Keratinocyte (primary cell): ENCODE results near the gene TMEM52. TPM values are rescaled to one million over a fixed set of nuclear protein-coding genes. Genes with fewer than 3 reads are reported as not detected.

ENCODE experiments used
- DNase-seq: peaks from one replicate; pipeline ENCODE4 v3.0.0-alpha.2; 2011; ENCODE audit warnings: low read depth, missing footprints, low spot score
- FAIRE-seq: peaks from 2 replicates; lab custom pipeline; 2011; peaks lifted over from hg19 to GRCh38; lab: Jason Lieb, UNC
- H2AFZ ChIP-seq: 2 replicates; pipeline ENCODE4 v1.6.0; 2012; ENCODE audit warnings: low read length, control low read depth, inconsistent platforms; ENCODE audit not compliant: control insufficient read depth
- H3K27ac ChIP-seq: 2 replicates; pipeline ENCODE4 v1.5.1; 2011; ENCODE audit warnings: low read length; ENCODE audit not compliant: control insufficient read depth, insufficient read depth
- H3K27me3 ChIP-seq: 3 replicates; pipeline ENCODE4 v1.6.0; 2011; ENCODE audit warnings: low read length; ENCODE audit not compliant: control insufficient read depth, insufficient read depth; ENCODE audit errors: extremely low read depth
- H3K36me3 ChIP-seq, 2 experiments: 2 replicates in 1 of 2; 3 replicates in 1 of 2; pipeline ENCODE4 v1.5.1; 2011; ENCODE audit warnings: low read length in 2 of 2, mild to moderate bottlenecking in 1 of 2; ENCODE audit not compliant: control insufficient read depth in 2 of 2, insufficient read depth in 2 of 2; ENCODE audit errors: extremely low read depth in 1 of 2
- H3K4me1 ChIP-seq: 3 replicates; pipeline ENCODE4 v1.5.1; 2011; ENCODE audit warnings: low read length; ENCODE audit not compliant: control insufficient read depth, insufficient read depth; ENCODE audit errors: extremely low read depth
- H3K4me2 ChIP-seq: 3 replicates; pipeline ENCODE4 v1.6.0; 2011; ENCODE audit warnings: low read depth, low read length; ENCODE audit not compliant: control insufficient read depth, insufficient read depth; ENCODE audit errors: extremely low read depth
- H3K4me3 ChIP-seq, 3 experiments: fragments of 200-600 bp in 1 of 3; sonication (generic) in 1 of 3; 2 replicates in 2 of 3; 3 replicates in 1 of 3; pipeline ENCODE4 v1.5.1; 2011 to 2016; ENCODE audit warnings: low read length in 3 of 3, mild to moderate bottlenecking in 3 of 3, control low read depth in 2 of 3, inconsistent platforms in 1 of 3, low read depth in 1 of 3, mixed read lengths in 1 of 3, mixed run types in 1 of 3, moderate library complexity in 1 of 3; ENCODE audit not compliant: control insufficient read depth in 2 of 3, insufficient read depth in 2 of 3; ENCODE audit errors: extremely low read depth in 1 of 3
- H3K79me2 ChIP-seq: 2 replicates; pipeline ENCODE4 v1.6.0; 2012; ENCODE audit warnings: low read length; ENCODE audit not compliant: control insufficient read depth, insufficient read depth
- H3K9ac ChIP-seq: 3 replicates; pipeline ENCODE4 v1.6.0; 2011; ENCODE audit warnings: low read length; ENCODE audit not compliant: control insufficient read depth, insufficient read depth; ENCODE audit errors: extremely low read depth
- H3K9me1 ChIP-seq: 3 replicates; pipeline ENCODE4 v1.6.0; 2011; ENCODE audit warnings: low read length; ENCODE audit not compliant: control insufficient read depth, insufficient read depth; ENCODE audit errors: extremely low read depth
- H3K9me3 ChIP-seq: 2 replicates; pipeline ENCODE4 v1.5.1; 2012; ENCODE audit warnings: low read depth, low read length; ENCODE audit not compliant: control insufficient read depth
- H4K20me1 ChIP-seq: 3 replicates; pipeline ENCODE4 v1.6.0; 2011; ENCODE audit warnings: low read length; ENCODE audit not compliant: control insufficient read depth, insufficient read depth; ENCODE audit errors: extremely low read depth
- CTCF ChIP-seq, 3 experiments: IDR thresholded peaks in 1 of 3; conservative IDR thresholded peaks in 1 of 3; optimal IDR thresholded peaks in 1 of 3; 2 replicates in 2 of 3; 3 replicates in 1 of 3; pipeline versions ENCODE3 to v1.5.1; 2011; ENCODE audit warnings: low read length in 3 of 3, mild to moderate bottlenecking in 3 of 3, moderate library complexity in 2 of 3, control low read depth in 1 of 3, inconsistent platforms in 1 of 3; ENCODE audit not compliant: insufficient read depth in 2 of 3; ENCODE audit errors: extremely low read depth in 1 of 3
- EZH2 ChIP-seq: IDR thresholded peaks from one replicate; pipeline ENCODE4 v1.6.1; 2012; ENCODE audit warnings: inconsistent platforms, mild to moderate bottlenecking, low read length, moderate library complexity
- dilution Hi-C: fragments of 300-500 bp; cut with MboI; formaldehyde crosslinking; loops from one replicate; pipeline ENCODE4 v1.7.0; 2020; ENCODE audit warnings: low sequenced_read_pairs; ENCODE audit not compliant: extremely low pct_ligation_motif_present
- polyA plus RNA-seq, 5 experiments: library from polyadenylated mRNA; depleted of rRNA in 3 of 5; stranded (reverse) in 3 of 5; stranded (forward) in 1 of 5; unstranded in 1 of 5; fragments of >200 nt; gene quantifications; 1 replicate in 1 of 5; 2 replicates in 3 of 5; 3 replicates in 1 of 5; pipeline versions ENCODE4 v1.2.1 to v1.2.3, GENCODE V29; 2011 to 2012; ENCODE audit warnings: missing spikeins in 2 of 5, low read depth in 1 of 5, low replicate concordance in 1 of 5

Gene TMEM52
- polyA plus RNA-seq, 1 donor (not counting 4 experiments of a cell fraction or from before 2014, with no cell fraction given), result 0.10 TPM

- TF ChIP-seq CTCF (optimal IDR thresholded peaks at IDR 0.05 in 1 of 3, IDR thresholded peaks at IDR 0.05 in 1 of 3, conservative IDR thresholded peaks at IDR 0.05 in 1 of 3; ENCODE audit: extremely low read depth in 1 of 3, insufficient read depth in 2 of 3, low read length in 3 of 3) (no peak), EZH2 (no peak)
- FAIRE-seq, result no peak
These were observed 28.4 kb upstream of the TMEM52 start for GRCh38 chr1:1947493-1947892.

GRCh38 chr1:1946540-1946939 lies 27.5 kb upstream of the TMEM52 start:
- Histone ChIP-seq H2AFZ (no peak overlapping the region), H3K9ac (no peak overlapping the region), H3K4me1 (peaks cover 13% of the 10 kb centered on the region), H3K4me2 (no peak overlapping the region), H3K79me2 (no peaks in the 10 kb centered on the region), H3K9me3 (no peaks in the 10 kb centered on the region), H3K9me1 (no peaks in the 10 kb centered on the region), H4K20me1 (no peaks in the 10 kb centered on the region), H3K36me3 (no peaks in the 10 kb centered on the region), H3K4me3 (no peak overlapping the region), H3K27me3 (peaks cover 15% of the 10 kb centered on the region), H3K27ac (no peak overlapping the region)
- dilution Hi-C loops, result no loop called here
- no peak for FAIRE-seq
- TF ChIP-seq CTCF (optimal IDR thresholded peaks at IDR 0.05 in 1 of 3, IDR thresholded peaks at IDR 0.05 in 1 of 3, conservative IDR thresholded peaks at IDR 0.05 in 1 of 3; ENCODE audit: extremely low read depth in 1 of 3, insufficient read depth in 2 of 3, low read length in 3 of 3) (no peak), EZH2 (no peak)
- DNase-seq, result no peak

More at GRCh38 chr1:1947493-1947892, 28.4 kb upstream of the TMEM52 start:
- no peak overlapping the region for H3K27ac ChIP-seq
- no peaks in the 10 kb centered on the region for H3K9me3 ChIP-seq
- no peak overlapping the region for H2AFZ ChIP-seq
- dilution Hi-C loops, result no loop called here
- no peaks in the 10 kb centered on the region for H3K79me2 ChIP-seq
- H3K36me3 ChIP-seq, result no peaks in the 10 kb centered on the region
- H4K20me1 ChIP-seq, result no peaks in the 10 kb centered on the region
- no peak overlapping the region for H3K4me3 ChIP-seq
- H3K4me1 ChIP-seq, result peaks cover 13% of the 10 kb centered on the region
- no peak overlapping the region for H3K9ac ChIP-seq
- no peak overlapping the region for H3K4me2 ChIP-seq
- peaks cover 9% of the 10 kb centered on the region for H3K27me3 ChIP-seq
- H3K9me1 ChIP-seq, result no peaks in the 10 kb centered on the region
- no peak for DNase-seq
